Measurements from ENCODE around the gene CLC. TPM values are rescaled to one million over a fixed set of nuclear protein-coding genes. Genes with fewer than 3 reads are reported as not detected.

The CLC gene
- total RNA-seq, 4 donors from 2014 or later, result not detected

- Histone ChIP-seq H3K9me3 (no peaks in the 10 kb centered on the region), H3K4me1 (no peaks in the 10 kb centered on the region), H3K36me3 (no peaks in the 10 kb centered on the region), H3K27ac (no peak overlapping the region), H3K27me3 (no peaks in the 10 kb centered on the region), H3K4me3 (no peak overlapping the region)
- intact Hi-C loops (cut with DNase I; ENCODE audit: low total_unique reads), result no loop called here
- no peak for DNase-seq
- TF ChIP-seq POLR2A (IDR thresholded peaks at IDR 0.05) (no peak), CTCF (IDR thresholded peaks at IDR 0.05) (no peak)
Observed at GRCh38 chr19:39752795-39753194, 15.0 kb upstream of the CLC start.

- H3K4me3 ChIP-seq, result no peak overlapping the region
- DNase-seq, result no peak
- no peaks in the 10 kb centered on the region for H3K9me3 ChIP-seq
- TF ChIP-seq CTCF (IDR thresholded peaks at IDR 0.05) (no peak), POLR2A (IDR thresholded peaks at IDR 0.05) (no peak)
- H3K36me3 ChIP-seq, result no peaks in the 10 kb centered on the region
- no peak overlapping the region for H3K27ac ChIP-seq
- no peaks in the 10 kb centered on the region for H3K27me3 ChIP-seq
- H3K4me1 ChIP-seq, result no peaks in the 10 kb centered on the region
- intact Hi-C loops (cut with DNase I; ENCODE audit: low total_unique reads), result no loop called here
Observed at GRCh38 chr19:39752390-39752789, 14.6 kb upstream of the CLC start.

GRCh38 chr19:39749981-39750380 lies 12.2 kb upstream of the CLC start:
- no peaks in the 10 kb centered on the region for H3K27me3 ChIP-seq
- H3K4me3 ChIP-seq, result no peak overlapping the region
- intact Hi-C loops (cut with DNase I; ENCODE audit: low total_unique reads), result no loop called here
- no peaks in the 10 kb centered on the region for H3K36me3 ChIP-seq
- TF ChIP-seq CTCF (IDR thresholded peaks at IDR 0.05), result no peak
- TF ChIP-seq POLR2A (IDR thresholded peaks at IDR 0.05), result no peak
- H3K9me3 ChIP-seq, result no peaks in the 10 kb centered on the region
- DNase-seq, result no peak
- H3K4me1 ChIP-seq, result no peaks in the 10 kb centered on the region
- H3K27ac ChIP-seq, result no peak overlapping the region

GRCh38 chr19:39746836-39747529 lies 9.2 kb upstream of the CLC start:
- Histone ChIP-seq H3K36me3 (no peaks in the 10 kb centered on the region), H3K27ac (no peak overlapping the region), H3K9me3 (no peaks in the 10 kb centered on the region), H3K27me3 (no peaks in the 10 kb centered on the region), H3K4me1 (no peaks in the 10 kb centered on the region), H3K4me3 (no peak overlapping the region)
- TF ChIP-seq POLR2A (IDR thresholded peaks at IDR 0.05) (no peak), CTCF (IDR thresholded peaks at IDR 0.05) (no peak)
- no peak for DNase-seq
- intact Hi-C loops (cut with DNase I; ENCODE audit: low total_unique reads), result no loop called here

- Histone ChIP-seq H3K4me3 (no peak overlapping the region), H3K4me1 (no peaks in the 10 kb centered on the region), H3K36me3 (no peaks in the 10 kb centered on the region), H3K27ac (no peak overlapping the region), H3K9me3 (no peaks in the 10 kb centered on the region), H3K27me3 (no peaks in the 10 kb centered on the region)
- no peak for DNase-seq
- no peak for TF ChIP-seq CTCF (IDR thresholded peaks at IDR 0.05)
- no peak for TF ChIP-seq POLR2A (IDR thresholded peaks at IDR 0.05)
- intact Hi-C loops (cut with DNase I; ENCODE audit: low total_unique reads), result no loop called here
Observed at GRCh38 chr19:39745643-39746042, 7.8 kb upstream of the CLC start.

All from uterus (tissue), 4 donors.